Endothelial cell of umbilical vein (primary cell): ENCODE results near the gene ZNF774. TPM values are rescaled to one million over a fixed set of nuclear protein-coding genes. Genes with fewer than 3 reads are reported as not detected.

ENCODE experiments used
- BruUV-seq: library from RNA; stranded (reverse); fragments of 400-500 nt; replicated peaks from 2 replicates; lab custom pipeline; 2021; lab: Mats Ljungman, UMichigan
- CTCF ChIA-PET: fragments of 300-600, 350-600 bp; sonication (Branson Sonifier 250); formaldehyde crosslinking; loops from one replicate; lab custom pipeline; 2021; ENCODE audit warnings: antibody characterized with exemption, inconsistent platforms; lab: Charles Lee
- POLR2A ChIA-PET: fragments of 300-600, 350-600 bp; sonication (Branson Sonifier 250); formaldehyde crosslinking; loops from one replicate; lab custom pipeline; 2021; ENCODE audit warnings: antibody characterized with exemption, inconsistent platforms; lab: Charles Lee
- DNase-seq: peaks from one replicate; pipeline ENCODE4 v3.0.0-alpha.2; 2011; ENCODE audit warnings: low read depth, low spot score
- FAIRE-seq: peaks from 2 replicates; lab custom pipeline; 2011; peaks lifted over from hg19 to GRCh38; lab: Jason Lieb, UNC
- H2AFZ ChIP-seq: 2 replicates; pipeline ENCODE4 v1.6.0; 2012; ENCODE audit warnings: low read depth, low read length, control low read depth, inconsistent platforms
- H3K27ac ChIP-seq: 2 replicates; pipeline ENCODE4 v1.5.1; 2011; ENCODE audit warnings: low read depth, mild to moderate bottlenecking, control low read depth, low read length, moderate library complexity; ENCODE audit not compliant: insufficient read depth
- H3K27me3 ChIP-seq, 2 experiments: 2 replicates each; pipeline versions ENCODE4 v1.6.0 to v1.6.1; 2011; ENCODE audit warnings: low read length in 2 of 2, mixed read lengths in 1 of 2; ENCODE audit not compliant: control insufficient read depth in 2 of 2, insufficient read depth in 2 of 2
- H3K36me3 ChIP-seq, 2 experiments: 2 replicates in 1 of 2; 3 replicates in 1 of 2; pipeline ENCODE4 v1.5.1; 2011; ENCODE audit warnings: low read length in 2 of 2, mild to moderate bottlenecking in 1 of 2, moderate library complexity in 1 of 2; ENCODE audit not compliant: control insufficient read depth in 2 of 2, insufficient read depth in 2 of 2; ENCODE audit errors: extremely low read depth in 1 of 2
- H3K4me1 ChIP-seq: 3 replicates; pipeline ENCODE4 v1.5.1; 2011; ENCODE audit warnings: mild to moderate bottlenecking, low read length; ENCODE audit not compliant: control insufficient read depth, insufficient read depth; ENCODE audit errors: extremely low read depth
- H3K4me2 ChIP-seq: 2 replicates; pipeline ENCODE4 v1.6.1; 2011; ENCODE audit warnings: low read length, control low read depth, mixed read lengths; ENCODE audit not compliant: insufficient read depth
- H3K4me3 ChIP-seq, 3 experiments: fragments of 200-600 bp in 1 of 3; sonication (generic), shearing (Covaris generic) in 1 of 3; replicated peaks in 1 of 3; 2 replicates each; pipeline ENCODE4 v1.5.1; 2011 to 2016; ENCODE audit warnings: control low read depth in 3 of 3, low read length in 3 of 3, mild to moderate bottlenecking in 2 of 3, inconsistent platforms in 1 of 3, low read depth in 1 of 3, moderate library complexity in 1 of 3; ENCODE audit not compliant: insufficient read depth in 1 of 3
- H3K79me2 ChIP-seq: 2 replicates; pipeline ENCODE4 v1.6.0; 2012; ENCODE audit warnings: low read length, inconsistent platforms; ENCODE audit not compliant: control insufficient read depth, insufficient read depth
- H3K9ac ChIP-seq: replicated peaks from 2 replicates; pipeline ENCODE3; 2011; ENCODE audit warnings: low read length, control low read depth; ENCODE audit not compliant: insufficient read depth; ENCODE audit errors: extremely low read depth
- H3K9me1 ChIP-seq: replicated peaks from 3 replicates; pipeline ENCODE4 v1.6.0; 2011; ENCODE audit warnings: mild to moderate bottlenecking, low read length; ENCODE audit not compliant: control insufficient read depth, insufficient read depth; ENCODE audit errors: extremely low read depth
- H3K9me3 ChIP-seq: replicated peaks from 2 replicates; pipeline ENCODE4 v1.5.1; 2012; ENCODE audit warnings: low read length, inconsistent platforms; ENCODE audit not compliant: control insufficient read depth, insufficient read depth
- H4K20me1 ChIP-seq: replicated peaks from 2 replicates; pipeline ENCODE3; 2011; ENCODE audit warnings: mild to moderate bottlenecking, low read length; ENCODE audit not compliant: control insufficient read depth, insufficient read depth; ENCODE audit errors: extremely low read depth
- CTCF ChIP-seq, 2 donors: IDR thresholded peaks; 1 replicate in 1 of 2; 2 replicates in 1 of 2; pipeline ENCODE4 v1.5.1; 2011; ENCODE audit warnings: low read length in 2 of 2, mild to moderate bottlenecking in 2 of 2, moderate library complexity in 2 of 2, control low read depth in 1 of 2, inconsistent platforms in 1 of 2, low read depth in 1 of 2; ENCODE audit not compliant: insufficient read depth in 1 of 2; ENCODE audit errors: extremely low read depth in 1 of 2
- FOS ChIP-seq: IDR thresholded peaks from 2 replicates; pipeline ENCODE4 v1.6.1; 2011; ENCODE audit warnings: mild to moderate bottlenecking, low read length, moderate library complexity, borderline replicate concordance; ENCODE audit not compliant: insufficient read depth
- GATA2 ChIP-seq: IDR thresholded peaks from 2 replicates; pipeline ENCODE4 v1.7.0; 2011; ENCODE audit warnings: low read depth, mild to moderate bottlenecking, moderate library complexity, mixed read lengths, low read length; ENCODE audit not compliant: insufficient read length, insufficient read depth
- JUN ChIP-seq: IDR thresholded peaks from 2 replicates; pipeline ENCODE4 v1.6.1; 2011; ENCODE audit warnings: borderline replicate concordance, low read depth; ENCODE audit not compliant: insufficient read length, insufficient read depth
- MYC ChIP-seq: IDR thresholded peaks from one replicate; pipeline ENCODE4 v1.6.1; 2011; ENCODE audit warnings: mild to moderate bottlenecking, low read depth, low read length
- POLR2A ChIP-seq: IDR thresholded peaks from 2 replicates; pipeline ENCODE4 v1.6.1; 2012; ENCODE audit warnings: low read depth, mild to moderate bottlenecking, control low read depth, low read length
- POLR2AphosphoS5 ChIP-seq: IDR thresholded peaks from 2 replicates; pipeline ENCODE4 v1.6.1; 2012; ENCODE audit warnings: low read depth, mild to moderate bottlenecking, control low read depth, low read length, moderate library complexity; ENCODE audit not compliant: insufficient read depth
- dilution Hi-C: fragments of 300-500 bp; cut with MboI; formaldehyde crosslinking; loops from one replicate; pipeline ENCODE4 v1.15.0; 2019; ENCODE audit warnings: low sequenced_read_pairs; ENCODE audit not compliant: extremely low pct_ligation_motif_present
- intact Hi-C: fragments of 100-400 bp; cut with micrococcal nuclease; formaldehyde crosslinking; loops from one replicate; pipeline ENCODE4 v1.10.0; 2022
- polyA plus RNA-seq, 4 experiments: library from polyadenylated mRNA; depleted of rRNA in 3 of 4; stranded (reverse) in 3 of 4; unstranded in 1 of 4; fragments of >200 nt; gene quantifications; 2 replicates each; pipeline versions ENCODE4 v1.2.1 to v1.2.3, GENCODE V29; 2011 to 2012; ENCODE audit warnings: missing spikeins in 1 of 4
- total RNA-seq: library from RNA; stranded (reverse); gene quantifications from 2 replicates; pipeline ENCODE4 v1.2.3, GENCODE V29; 2021

ZNF774 gene
- total and polyA plus RNA-seq, 2 donors (not counting 3 experiments of a cell fraction or from before 2014, with no cell fraction given), result 0.98 to 2.6 TPM

GRCh38 chr15:90394074-90394473 lies 42.0 kb downstream of the ZNF774 start:
- Histone ChIP-seq H3K36me3 (peaks cover 5 to 7% of the 10 kb centered on the region in 2 experiments), H3K4me1 (peaks cover 31% of the 10 kb centered on the region), H3K9ac (no peak overlapping the region), H3K9me1 (no peaks in the 10 kb centered on the region), H3K27me3 (no peaks in the 10 kb centered on the region), H3K27ac (no peak overlapping the region), H3K4me3 (no peak overlapping the region), H2AFZ (no peak overlapping the region), H3K4me2 (no peak overlapping the region), H4K20me1 (peaks cover 2% of the 10 kb centered on the region), H3K79me2 (peaks cover 91% of the 10 kb centered on the region), H3K9me3 (no peaks in the 10 kb centered on the region)
- DNase-seq (no peak), FAIRE-seq (no peak)
- BruUV-seq, result no TSS peak
- intact Hi-C loops (no loop called here), dilution Hi-C loops (no loop called here)
- TF ChIP-seq POLR2AphosphoS5 (no peak), FOS (no peak), POLR2A (no peak), GATA2 (no peak), JUN (no peak), MYC (no peak), CTCF (IDR thresholded peaks at IDR 0.05; ENCODE audit: extremely low read depth in 1 of 2, insufficient read depth in 1 of 2, low read depth in 1 of 2, low read length in 2 of 2) (no peak)
- ChIA-PET POLR2A (interaction anchor here (1.3 kb wide), 1 partner anchor 14 kb away, joined by 5 read pairs; no protein-coding TSS in a partner anchor), CTCF (interaction anchor here (0.6 to 2.4 kb wide), 4 partner anchors 13 to 198 kb away, joined by 3 to 8 read pairs (median 5); no protein-coding TSS in a partner anchor)
